GM12878 (cell line): ENCODE data around the gene ANKRD13C. TPM values are rescaled to one million over a fixed set of nuclear protein-coding genes. Genes with fewer than 3 reads are reported as not detected.

Source experiments
- ATF3 ChIP-seq: IDR thresholded peaks from 2 replicates; pipeline ENCODE4 v1.6.1; 2011; ENCODE audit warnings: low read depth, mild to moderate bottlenecking, low read length, moderate library complexity, borderline replicate concordance; ENCODE audit errors: extremely low read depth
- E2F4 ChIP-seq: IDR thresholded peaks from 2 replicates; pipeline ENCODE4 v1.6.1; 2012; ENCODE audit warnings: low read depth, low read length, improper control_type of control experiment
- E4F1 ChIP-seq: fragments of 450-650 bp; IDR thresholded peaks from 2 replicates; pipeline ENCODE4 v1.6.1; 2018; ENCODE audit warnings: borderline replicate concordance, mild to moderate bottlenecking; ENCODE audit not compliant: partially characterized antibody
- IKZF2 ChIP-seq, 2 experiments: fragments of 450-650 bp; IDR thresholded peaks; 2 replicates each; pipeline ENCODE4 v1.6.1; 2017; ENCODE audit warnings: mild to moderate bottlenecking in 2 of 2, moderate library complexity in 2 of 2
- PKNOX1 ChIP-seq: fragments of 450-650 bp; IDR thresholded peaks from 2 replicates; pipeline ENCODE4 v1.6.1; 2016; ENCODE audit warnings: mild to moderate bottlenecking
- PRDM15 ChIP-seq: fragments of 450-650 bp; formaldehyde crosslinking; IDR thresholded peaks from 2 replicates; pipeline ENCODE4 v1.4.0; 2020; ENCODE audit warnings: mild to moderate bottlenecking, moderate library complexity
- RAD21 ChIP-seq: IDR thresholded peaks from 2 replicates; pipeline ENCODE4 v1.6.1; 2011; ENCODE audit warnings: mild to moderate bottlenecking, low read depth, low read length, moderate library complexity; ENCODE audit not compliant: insufficient read depth
- SIX5 ChIP-seq: IDR thresholded peaks from 2 replicates; pipeline ENCODE4 v1.6.1; 2011; ENCODE audit warnings: mild to moderate bottlenecking, low read depth, low read length, moderate library complexity; ENCODE audit not compliant: severe bottlenecking
- TARDBP ChIP-seq: IDR thresholded peaks from 2 replicates; pipeline ENCODE4 v1.6.1; 2016; ENCODE audit warnings: borderline replicate concordance
- USF2 ChIP-seq: IDR thresholded peaks from 2 replicates; pipeline ENCODE4 v1.6.1; 2011; ENCODE audit warnings: low read depth, low read length, improper control_type of control experiment, borderline replicate concordance
- polyA plus RNA-seq, 11 experiments: library from polyadenylated mRNA; depleted of rRNA in 4 of 11; unstranded in 6 of 11; stranded (reverse) in 5 of 11; fragments of >200 nt; fragmentation: Nextera tagmentation in 4 of 11; fragmentation: Illumina TruSeq in 1 of 11; extraction: Ambion mirVana in 4 of 11; extraction: Trizol in 1 of 11; gene quantifications; 1 replicate in 1 of 11; 2 replicates in 10 of 11; pipeline versions ENCODE4 v1.2.1 to v1.2.3, GENCODE V29; 2011 to 2016; ENCODE audit warnings: inconsistent platforms in 2 of 11, missing spikeins in 2 of 11, low read depth in 1 of 11
- total RNA-seq, 4 experiments: library from RNA; depleted of rRNA in 3 of 4; stranded (reverse); fragments of >200 nt in 3 of 4; fragmentation: Illumina TruSeq in 1 of 4; extraction: Trizol in 1 of 4; gene quantifications; 2 replicates each; pipeline versions ENCODE4 v1.2.1 to v1.2.3, GENCODE V29; 2013 to 2021

ANKRD13C gene
- total and polyA plus RNA-seq, 10 of the 15 experiments (the other 5 are each of a cell fraction or from before 2014, with no cell fraction given), result 3.7 to 24.4 (median 14.1) TPM

GRCh38 chr1:70221238-70222121, 133.0 kb downstream of the ANKRD13C start, which contains the start of gene SRSF11 (continued):
- TF ChIP-seq PKNOX1 (peak; percentile 8; the same call in 1 of the 2 replicates), SIX5 (peak; percentile 33), E2F4 (no peak), ATF3 (peak; percentile 34; the same call in 1 of the 2 replicates), E4F1 (no peak), PRDM15 (CRISPR knock-in tag) (no peak), RAD21 (no peak), TARDBP (0 out of 2 replicates have a peak, but pooled peaks have one; percentile 23), USF2 (no peak), IKZF2 (IDR thresholded peaks at IDR 0.05) (peak in 1 of 2 experiments; percentile 12; a peak in 1 of 4 replicates)
- TF ChIP-seq, all 136 proteins: peak for 48
